HuH-7.5 (cell line): ENCODE results near the gene LAD1.
A peak's percentile ranks its signal among the peaks of the same experiment; 100 is the strongest.

Source experiments
- DNase-seq: peaks from one replicate; pipeline ENCODE4 v3.0.0; 2011; ENCODE audit warnings: low spot score

Gene LAD1

GRCh38 chr1:201391651-201392511, 7.2 kb downstream of the LAD1 start:
- no peak for DNase-seq

GRCh38 chr1:201391225-201391624, 7.9 kb downstream of the LAD1 start:
- DNase-seq, result no peak

GRCh38 chr1:201389051-201389450, 10.1 kb downstream of the LAD1 start:
- no peak for DNase-seq

GRCh38 chr1:201386208-201386607, 12.9 kb downstream of the LAD1 start:
- no peak for DNase-seq

- DNase-seq, result peak; percentile 92
Observed at GRCh38 chr1:201385299-201385891, 13.7 kb downstream of the LAD1 start.

- no peak for DNase-seq
Observed at GRCh38 chr1:201384406-201384782, 14.7 kb downstream of the LAD1 start.

GRCh38 chr1:201383647-201384405, 15.3 kb downstream of the LAD1 start:
- no peak for DNase-seq

- DNase-seq, result no peak
Observed at GRCh38 chr1:201381130-201381529, 18.0 kb downstream of the LAD1 start.

- DNase-seq, result no peak
Observed at GRCh38 chr1:201379733-201380242, 19.3 kb downstream of the LAD1 start.

GRCh38 chr1:201378804-201379203, 20.3 kb downstream of the LAD1 start:
- no peak for DNase-seq

- DNase-seq, result no peak
Observed at GRCh38 chr1:201377611-201378092, 21.5 kb downstream of the LAD1 start, which contains the start of gene TNNT2. Gene TNNT2, minus strand, starts transcription at chr1:201377680. Its CDS starts 4,426 bp downstream, at chr1:201373254.

- DNase-seq, result peak; percentile 80
Observed at GRCh38 chr1:201376464-201377374, 22.4 kb downstream of the LAD1 start.

- DNase-seq, result no peak
Observed at GRCh38 chr1:201376107-201376463, 23.0 kb downstream of the LAD1 start.

- no peak for DNase-seq
Observed at GRCh38 chr1:201375169-201375568, 24.0 kb downstream of the LAD1 start.

GRCh38 chr1:201374364-201374763, 24.8 kb downstream of the LAD1 start:
- DNase-seq, result no peak

GRCh38 chr1:201371792-201372191, 27.3 kb downstream of the LAD1 start:
- no peak for DNase-seq

- no peak for DNase-seq
Observed at GRCh38 chr1:201371276-201371675, 27.8 kb downstream of the LAD1 start.

GRCh38 chr1:201370500-201370899, 28.6 kb downstream of the LAD1 start:
- DNase-seq, result no peak

GRCh38 chr1:201369209-201369608, 29.9 kb downstream of the LAD1 start:
- DNase-seq, result no peak

- DNase-seq, result no peak
Observed at GRCh38 chr1:201366696-201367095, 32.4 kb downstream of the LAD1 start.

GRCh38 chr1:201365251-201365650, 33.9 kb downstream of the LAD1 start:
- no peak for DNase-seq

GRCh38 chr1:201364808-201365105, 34.4 kb downstream of the LAD1 start:
- DNase-seq, result no peak
